K562 (cell line): ENCODE data around the gene AGRN. TPM values are rescaled to one million over a fixed set of nuclear protein-coding genes. Genes with fewer than 3 reads are reported as not detected.

ENCODE experiments used
- BRD4 ChIP-seq: fragments of 200-600 bp; sonication (generic); IDR thresholded peaks from 2 replicates; pipeline ENCODE4 v1.6.1; 2017; ENCODE audit warnings: inconsistent platforms
- CBFA2T3 ChIP-seq: fragments of 450-650 bp; IDR thresholded peaks from 2 replicates; pipeline ENCODE4 v1.6.1; 2017
- CCNT2 ChIP-seq: IDR thresholded peaks from 2 replicates; pipeline ENCODE4 v1.6.1; 2011; ENCODE audit warnings: borderline replicate concordance, low read depth, mild to moderate bottlenecking, moderate library complexity, mixed read lengths, low read length; ENCODE audit not compliant: insufficient read length; ENCODE audit errors: extremely low read depth
- CHD1 ChIP-seq: fragments of 200-600 bp; sonication (generic); IDR thresholded peaks from one replicate; pipeline ENCODE4 v1.6.1; 2012; ENCODE audit warnings: mild to moderate bottlenecking, moderate library complexity, low read length, inconsistent platforms
- FOS ChIP-seq: IDR thresholded peaks from 3 replicates; pipeline ENCODE4 v1.6.1; 2011; ENCODE audit not compliant: insufficient read length; ENCODE audit errors: extremely low read depth
- HSF4 ChIP-seq: fragments of 250-450 bp; sonication (Bioruptor Pico); IDR thresholded peaks from 2 replicates; pipeline ENCODE4 v2.1.2; 2022; ENCODE audit warnings: mild to moderate bottlenecking, moderate library complexity, borderline replicate concordance
- MBD1 ChIP-seq: fragments of 250-450 bp; sonication (Bioruptor Pico); IDR thresholded peaks from 2 replicates; pipeline ENCODE4 v1.8.0; 2022; ENCODE audit warnings: inconsistent platforms
- MEIS2 ChIP-seq: fragments of 450-650 bp; IDR thresholded peaks from 2 replicates; pipeline ENCODE4 v1.6.1; 2014; ENCODE audit warnings: mild to moderate bottlenecking; ENCODE audit not compliant: partially characterized antibody
- NCOR1 ChIP-seq: fragments of 450-650 bp; IDR thresholded peaks from 2 replicates; pipeline ENCODE4 v1.6.1; 2016; ENCODE audit warnings: mild to moderate bottlenecking, moderate library complexity
- SIN3A ChIP-seq, 2 experiments: fragments of 150-350 bp in 1 of 2; IDR thresholded peaks; 2 replicates each; pipeline ENCODE4 v1.6.1; 2011 to 2016; ENCODE audit warnings: borderline replicate concordance in 2 of 2, low read depth in 2 of 2, low read length in 2 of 2, mild to moderate bottlenecking in 2 of 2, moderate library complexity in 2 of 2; ENCODE audit not compliant: control insufficient read depth in 1 of 2
- SMARCC2 ChIP-seq: fragments of 450-650 bp; IDR thresholded peaks from 2 replicates; pipeline ENCODE4 v1.6.1; 2017; ENCODE audit warnings: antibody characterized with exemption, moderate library complexity, mild to moderate bottlenecking, low read depth
- STAT6 ChIP-seq: sonication (generic); formaldehyde crosslinking; IDR thresholded peaks from 2 replicates; pipeline ENCODE4 v1.8.1; 2023; ENCODE audit warnings: mild to moderate bottlenecking, missing genetic modification reagents
- TCFL5 ChIP-seq: fragments of 250-450 bp; sonication (Bioruptor Pico); conservative IDR thresholded peaks from 2 replicates; pipeline ENCODE4 v1.6.1; 2021; ENCODE audit warnings: mild to moderate bottlenecking, moderate library complexity, matching md5 sums
- ZEB2 ChIP-seq: fragments of 450-650 bp; IDR thresholded peaks from 2 replicates; pipeline ENCODE4 v1.6.1; 2016
- ZNF354B ChIP-seq: fragments of 250-450 bp; sonication (Bioruptor Pico); IDR thresholded peaks from 2 replicates; pipeline ENCODE4 v1.4.0; 2020
- ZNF436 ChIP-seq: fragments of 250-450, 450-650 bp; sonication (Bioruptor Pico); formaldehyde crosslinking; IDR thresholded peaks from 2 replicates; pipeline ENCODE4 v1.7.0; 2020; ENCODE audit warnings: mild to moderate bottlenecking
- ZNF584 ChIP-seq: fragments of 200-800 bp; sonication (Bioruptor generic); IDR thresholded peaks from 2 replicates; pipeline ENCODE4 v1.6.1; 2016; ENCODE audit warnings: low read depth, mild to moderate bottlenecking, missing genetic modification characterization, missing compliant biosample characterization
- ZNF592 ChIP-seq: fragments of 450-650 bp; IDR thresholded peaks from 2 replicates; pipeline ENCODE4 v1.6.1; 2017; ENCODE audit warnings: antibody characterized with exemption, mild to moderate bottlenecking
- ZNF668 ChIP-seq: fragments of 250-450 bp; sonication (Bioruptor Pico); IDR thresholded peaks from 2 replicates; pipeline ENCODE4 v1.8.0; 2022; ENCODE audit warnings: mild to moderate bottlenecking, inconsistent platforms
- ZNF717 ChIP-seq: fragments of 250-450 bp; sonication (Bioruptor Pico); IDR thresholded peaks from 2 replicates; pipeline ENCODE4 v1.5.0; 2021
- polyA plus RNA-seq, 8 experiments: library from polyadenylated mRNA; depleted of rRNA in 4 of 8; stranded (reverse) in 5 of 8; unstranded in 3 of 8; fragments of >200 nt; fragmentation: Nextera tagmentation in 2 of 8; fragmentation: Illumina TruSeq in 1 of 8; extraction: Ambion mirVana in 2 of 8; extraction: Trizol in 1 of 8; gene quantifications; 2 replicates each; pipeline versions ENCODE4 v1.2.1 to v1.2.3, GENCODE V29; 2011 to 2014; ENCODE audit warnings: inconsistent platforms in 1 of 8, missing spikeins in 1 of 8
- total RNA-seq, 7 experiments: library from RNA; depleted of rRNA in 6 of 7; stranded (reverse); fragments of >200 nt in 6 of 7; fragmentation: Illumina TruSeq in 2 of 7; extraction: Trizol in 2 of 7; gene quantifications; 2 replicates each; pipeline versions ENCODE4 v1.2.1 to v1.2.3, GENCODE V29; 2011 to 2021; ENCODE audit warnings: low replicate concordance in 1 of 7

Gene AGRN
- total and polyA plus RNA-seq, 9 of the 15 experiments (the other 6 are each of a cell fraction or from before 2014, with no cell fraction given) = 0.04 to 111 (median 18.1) TPM

- TF ChIP-seq ZNF592 (no peak), CHD1 (peak; percentile 96), MBD1 (no peak), ZNF668 (CRISPR knock-in tag) (no peak), CCNT2 (peak; percentile 77), NCOR1 (no peak), ZNF584 (CRISPR knock-in tag) (no peak), FOS (peak; percentile 59), BRD4 (peak; percentile 33; the same call in 1 of the 2 replicates), MEIS2 (peak; percentile 65), ZNF717 (CRISPR knock-in tag) (no peak), ZNF354B (CRISPR knock-in tag) (no peak), TCFL5 (CRISPR knock-in tag) (no peak), HSF4 (CRISPR knock-in tag) (no peak), ZEB2 (peak; percentile 81), STAT6 (CRISPR knock-in tag) (peak; percentile 89; the same call in 1 of the 2 replicates), SMARCC2 (peak; percentile 76), SIN3A (IDR thresholded peaks at IDR 0.05; ENCODE audit: borderline replicate concordance in 2 of 2, control insufficient read depth in 1 of 2, low read depth in 2 of 2, low read length in 2 of 2) (peak in 1 of 2 experiments; percentile 37; a peak in 1 of 4 replicates), CBFA2T3 (peak; percentile 55), ZNF436 (CRISPR knock-in tag) (no peak)
Observed at GRCh38 chr1:1063945-1064831, 44.3 kb downstream of the AGRN start (continued).
